IPS-18c (cell line): Measurements from ENCODE around the gene POU3F1.

Experiments used
- H3K4me3 ChIP-seq: 2 replicates; pipeline ENCODE4 v1.7.0; 2013; ENCODE audit warnings: low read depth, mild to moderate bottlenecking, low read length, moderate library complexity; ENCODE audit not compliant: insufficient read depth
- H3K9me3 ChIP-seq: one replicate; pipeline ENCODE4 v1.6.1; 2013; ENCODE audit warnings: mild to moderate bottlenecking, low read length, moderate library complexity; ENCODE audit not compliant: control insufficient read depth, insufficient read depth

The POU3F1 gene

DNA sequence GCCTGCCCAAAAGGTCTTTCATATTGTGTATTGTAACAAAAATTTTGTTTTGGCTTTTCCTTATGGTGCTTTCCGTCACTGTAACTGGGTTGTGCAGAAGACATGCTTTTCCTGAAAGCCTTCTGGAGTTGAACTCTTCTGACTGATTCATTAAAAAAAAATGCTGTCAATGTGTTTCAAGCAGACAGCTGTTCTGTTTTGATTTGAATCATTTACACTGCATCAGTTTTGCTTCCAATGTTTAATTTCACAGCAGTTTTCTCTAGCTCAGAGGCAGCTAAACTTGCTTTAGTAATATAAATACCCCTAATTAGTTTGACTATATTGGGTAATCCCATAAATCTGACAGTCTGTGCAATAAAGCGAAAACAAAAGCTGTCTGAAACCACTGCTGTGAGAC lies 26.2 kb downstream of the POU3F1 start:
- no peak overlapping the region for H3K4me3 ChIP-seq
- no peaks in the 10 kb centered on the region for H3K9me3 ChIP-seq

DNA sequence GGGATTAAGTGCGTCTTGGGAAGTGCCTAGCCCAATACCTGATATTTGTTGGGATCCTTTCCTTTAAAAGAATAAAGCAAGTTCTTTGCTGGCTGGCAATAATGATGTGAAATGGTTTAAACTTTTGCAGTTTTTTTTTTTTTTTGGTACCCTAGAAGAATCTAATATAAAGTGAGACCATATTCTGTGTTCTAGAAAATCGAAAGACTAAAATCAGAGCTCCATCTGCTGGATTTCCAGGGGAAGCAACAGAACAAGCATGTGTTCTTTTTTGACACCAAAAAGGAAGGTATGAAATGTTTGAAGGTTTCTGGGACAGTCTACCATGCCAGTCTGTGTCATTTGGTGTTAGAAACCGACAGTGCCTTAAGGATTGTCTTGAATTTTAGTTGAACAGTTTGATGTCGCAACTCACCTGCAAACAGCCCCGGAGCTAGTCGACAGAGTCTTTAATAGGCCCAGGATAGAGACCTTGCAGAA lies 27.7 kb downstream of the POU3F1 start:
- Histone ChIP-seq H3K4me3 (no peak overlapping the region), H3K9me3 (no peaks in the 10 kb centered on the region)

DNA sequence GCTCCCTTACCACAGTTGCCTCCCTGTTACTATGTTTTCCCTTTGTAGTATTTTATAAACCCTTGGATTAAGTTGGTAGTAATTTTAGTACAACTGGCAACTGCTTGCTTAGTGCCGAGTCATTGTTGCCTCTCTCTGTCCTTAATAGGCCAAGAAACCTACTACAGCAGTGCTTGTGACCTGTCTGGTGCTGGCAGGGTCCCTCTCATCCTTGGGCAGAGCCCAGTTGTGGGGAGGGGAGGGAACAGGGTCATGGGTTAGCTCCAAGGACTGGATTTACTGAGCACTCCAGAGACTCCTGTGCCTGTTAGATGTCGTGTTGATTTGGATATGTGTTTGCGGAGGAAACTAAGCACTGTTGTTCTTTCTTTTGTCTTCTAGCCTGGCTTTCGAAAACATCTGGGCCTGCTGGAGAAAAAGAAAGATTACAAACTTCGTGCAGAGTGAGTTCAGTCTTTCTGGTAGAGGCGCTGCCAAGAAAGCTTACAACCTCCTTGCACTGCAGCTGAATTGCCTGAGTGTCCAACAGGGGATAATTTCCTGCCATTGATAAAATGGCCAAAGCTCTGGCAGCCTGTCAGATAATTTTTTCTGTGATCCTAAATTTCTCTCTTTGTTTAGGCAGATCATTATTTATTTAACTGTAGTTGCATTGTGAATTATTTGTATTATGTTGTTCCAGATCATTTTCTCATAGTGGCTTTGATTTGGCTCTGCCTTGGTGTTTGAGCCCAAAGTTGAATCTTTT lies 30.4 kb downstream of the POU3F1 start:
- H3K4me3 ChIP-seq, result no peak overlapping the region
- H3K9me3 ChIP-seq, result no peaks in the 10 kb centered on the region

DNA sequence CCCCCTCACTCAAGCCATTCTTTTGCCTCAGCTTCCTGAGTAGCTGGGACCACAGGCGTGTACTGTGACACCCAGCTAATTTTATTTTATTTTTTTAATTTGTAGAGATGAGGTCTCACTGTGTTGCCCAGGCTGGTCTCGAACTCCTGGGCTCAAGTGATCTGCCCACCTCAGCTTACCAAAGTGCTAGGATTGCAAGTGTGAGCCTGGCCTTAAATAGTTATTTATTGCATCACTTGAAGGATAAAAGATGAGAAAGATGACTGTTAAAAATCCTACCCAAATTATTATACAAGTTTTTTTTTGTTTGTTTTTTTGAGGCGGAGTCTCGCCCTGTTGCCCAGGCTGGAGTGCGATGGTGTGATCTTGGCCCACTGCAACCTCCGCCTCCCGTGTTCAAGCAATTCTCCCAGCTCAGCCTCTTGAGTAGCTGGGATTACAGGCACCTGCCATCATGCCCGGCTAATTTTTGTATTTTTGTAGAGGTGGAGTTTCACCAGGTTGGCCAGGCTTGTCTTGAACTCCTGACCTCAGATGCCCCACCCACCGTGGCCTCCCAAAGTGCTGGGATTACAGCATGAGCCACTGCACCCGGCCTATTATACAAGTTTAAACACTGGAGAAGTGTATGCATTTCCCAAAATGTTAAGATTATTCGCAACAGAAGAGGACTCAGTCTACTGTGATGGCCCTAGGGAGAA lies 31.7 kb downstream of the POU3F1 start:
- Histone ChIP-seq H3K9me3 (no peaks in the 10 kb centered on the region), H3K4me3 (no peak overlapping the region)

DNA sequence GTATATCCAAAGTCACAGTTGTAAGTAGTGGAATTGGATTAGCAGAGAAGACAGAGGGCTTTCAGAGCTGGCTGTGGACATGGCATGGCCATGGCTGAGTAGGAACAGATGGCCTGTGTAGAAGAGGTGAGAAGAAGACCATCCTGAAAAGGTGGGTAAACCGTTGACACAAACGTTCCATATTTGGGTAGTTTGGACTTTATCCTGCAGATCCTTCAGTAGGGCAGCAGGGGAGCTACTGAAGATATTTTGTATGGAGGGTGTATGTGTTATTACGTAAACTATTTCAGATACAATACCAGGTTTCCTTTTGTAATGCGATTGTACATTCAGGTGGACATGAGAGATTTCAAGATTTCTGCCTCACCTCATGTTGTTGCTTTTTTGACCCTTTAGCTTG lies 32.4 kb downstream of the POU3F1 start:
- H3K4me3 ChIP-seq, result no peak overlapping the region
- no peaks in the 10 kb centered on the region for H3K9me3 ChIP-seq

DNA sequence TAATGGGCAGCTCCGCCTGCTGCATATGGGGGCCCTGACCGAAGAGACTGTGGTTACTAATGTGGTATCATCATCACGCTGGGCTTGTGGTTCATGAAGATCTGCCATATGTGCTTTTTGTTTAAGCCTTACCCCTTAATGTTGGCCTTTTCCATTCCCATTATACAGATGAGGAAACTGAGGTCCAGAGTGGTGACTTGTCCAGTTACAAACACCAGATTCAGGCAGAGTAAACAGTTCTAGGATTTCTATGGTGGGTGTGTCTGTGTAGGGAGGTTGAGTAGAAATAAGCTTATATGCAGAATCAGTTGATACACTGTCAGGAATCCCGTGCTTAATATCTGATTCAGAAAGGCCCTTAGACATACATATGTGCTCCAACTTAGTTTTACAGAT lies 33.4 kb downstream of the POU3F1 start:
- peak overlapping the region; percentile 97 for H3K4me3 ChIP-seq
- no peaks in the 10 kb centered on the region for H3K9me3 ChIP-seq

DNA sequence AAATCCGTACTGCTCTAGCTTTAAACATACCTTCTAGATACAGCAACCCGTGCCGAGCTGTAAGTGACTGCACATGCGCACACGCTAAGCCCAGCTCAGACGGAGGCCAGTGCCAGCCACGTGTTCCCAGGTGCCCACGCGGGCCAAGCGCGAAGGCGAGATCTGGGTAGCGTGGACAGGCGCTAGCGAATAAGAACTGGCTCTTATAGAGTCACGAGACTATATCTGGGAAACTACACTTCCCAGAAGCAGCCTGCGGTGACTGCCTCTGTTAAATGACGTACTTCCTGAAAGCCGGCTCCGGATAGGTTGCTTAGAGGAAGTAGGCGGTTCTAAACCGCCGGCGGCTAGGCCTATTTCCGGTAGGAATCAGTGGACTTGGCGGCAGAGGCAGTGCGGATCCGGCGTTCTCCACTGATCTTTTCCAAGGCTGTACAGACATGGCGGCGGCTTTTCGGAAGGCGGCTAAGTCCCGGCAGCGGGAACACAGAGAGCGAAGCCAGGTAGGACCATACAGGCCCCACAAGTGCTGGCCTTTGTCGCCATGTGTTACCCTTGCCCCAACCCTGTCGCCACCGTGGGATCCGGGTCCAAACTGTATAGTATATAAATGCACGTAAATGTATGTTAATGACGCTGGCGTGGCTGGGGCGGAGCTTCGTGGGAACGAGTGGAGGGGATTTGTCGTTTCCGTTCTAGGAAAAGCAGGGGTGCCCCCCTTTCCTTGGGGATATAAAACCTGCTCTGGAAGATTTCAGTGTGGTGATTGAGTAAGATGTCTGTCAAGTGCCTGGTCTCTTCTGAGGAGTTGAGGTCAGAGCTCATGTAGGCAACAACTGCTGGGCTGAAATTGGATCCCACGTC lies 34.0 kb downstream of the POU3F1 start, which contains the start of gene UTP11:
UTP11 (plus strand) TSS at position 372 of the 864 bp plus-strand sequence; CDS start at position 441, 69 bp downstream.
- H3K9me3 ChIP-seq, result no peaks in the 10 kb centered on the region

DNA sequence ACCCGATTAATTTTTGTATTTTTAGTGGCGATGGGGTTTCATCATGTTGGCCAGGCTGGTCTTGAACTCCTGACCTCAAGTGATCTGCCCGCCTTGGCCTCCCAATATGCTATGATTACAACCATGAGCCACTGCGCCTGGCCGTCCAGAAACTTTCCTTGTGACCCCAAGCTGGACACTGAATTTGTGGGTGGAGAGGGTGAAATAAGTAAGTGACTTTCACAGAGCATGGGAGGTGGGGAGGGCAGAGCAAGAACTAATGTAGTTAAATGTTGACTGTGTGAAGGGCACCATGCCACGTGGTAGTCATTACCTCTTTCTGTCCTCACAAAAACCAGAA lies 36.8 kb downstream of the POU3F1 start:
- H3K9me3 ChIP-seq, result no peaks in the 10 kb centered on the region
- H3K4me3 ChIP-seq, result no peak overlapping the region

More for the DNA sequence above, 34.0 kb downstream of the POU3F1 start, which contains the start of gene UTP11:
- peak within 1 kb of the TSS; percentile 97 for H3K4me3 ChIP-seq

DNA sequence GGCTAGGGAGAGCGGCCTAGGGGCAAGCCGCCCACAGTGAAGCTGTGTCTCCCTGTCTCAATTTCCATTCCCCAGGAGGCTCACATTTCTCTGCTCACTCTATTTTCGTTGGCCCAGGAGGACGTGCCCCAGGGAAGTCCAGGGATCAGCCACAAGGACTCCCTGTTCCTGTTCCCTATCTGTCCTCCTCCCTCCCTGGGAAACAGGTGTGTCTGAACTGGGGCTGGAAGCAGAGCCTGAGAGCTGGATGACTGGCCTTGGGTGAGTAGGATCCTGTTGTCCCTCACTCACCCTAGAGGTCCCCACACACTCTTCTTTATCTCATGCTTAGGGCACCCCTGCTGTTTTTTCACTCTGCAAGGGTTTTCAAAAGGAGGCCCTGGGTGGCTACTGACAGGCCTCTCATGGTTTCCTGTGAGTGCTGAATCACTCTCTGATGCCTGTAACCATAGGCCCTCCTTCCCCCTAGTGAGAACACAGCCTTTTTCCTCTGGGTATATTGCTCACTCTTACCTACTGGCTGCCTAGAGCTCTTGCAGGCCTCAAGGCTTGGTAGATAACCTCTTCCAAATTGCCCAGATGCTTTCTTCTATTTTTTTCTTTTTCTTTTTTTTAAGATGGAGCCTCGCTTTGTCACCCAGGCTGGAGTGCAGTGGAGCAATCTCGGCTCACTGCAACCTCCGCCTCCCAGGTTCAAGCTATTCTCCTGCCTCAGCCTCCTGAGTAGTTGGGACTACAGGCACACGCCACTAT lies 37.3 kb downstream of the POU3F1 start:
- Histone ChIP-seq H3K9me3 (peaks cover 2% of the 10 kb centered on the region), H3K4me3 (no peak overlapping the region)

DNA sequence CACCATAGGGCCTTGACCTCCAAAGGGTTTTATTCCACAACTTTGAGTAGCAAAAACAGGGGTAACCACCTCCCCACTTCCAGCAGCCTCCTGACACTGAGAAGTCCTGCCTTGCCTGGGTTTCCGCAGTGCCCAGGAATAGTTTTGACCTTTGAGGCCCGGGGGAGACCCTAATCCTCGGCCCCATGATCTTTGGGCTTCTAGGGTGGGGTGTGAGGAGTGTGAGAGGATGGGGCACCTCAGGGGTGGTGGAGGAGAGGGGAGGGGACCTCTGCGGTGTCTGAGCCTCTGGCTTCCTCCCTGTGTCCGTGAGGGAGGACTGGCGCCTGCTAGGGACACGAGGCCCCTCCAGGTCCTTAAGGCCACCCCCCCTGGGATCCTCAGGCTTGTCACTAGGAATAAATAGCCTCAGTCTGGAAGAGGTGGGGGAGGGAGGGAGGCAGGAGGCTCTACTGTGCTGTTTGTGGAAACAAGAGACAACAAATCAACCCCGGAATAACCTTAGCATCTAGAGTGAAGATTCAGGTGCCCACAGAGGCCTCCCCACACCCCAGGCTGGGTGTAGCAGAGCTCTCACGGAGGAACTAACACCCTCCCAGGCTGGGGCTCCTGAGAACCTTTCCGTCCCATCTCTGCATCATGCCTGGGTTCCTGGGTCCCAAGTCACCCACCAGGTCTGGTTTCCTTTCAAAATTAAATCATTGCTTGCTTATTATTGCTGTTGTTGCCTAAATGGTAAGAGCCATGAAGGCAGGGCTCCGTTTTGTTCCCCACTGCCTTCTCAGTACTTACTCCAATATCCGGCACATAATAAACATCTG lies 40.4 kb downstream of the POU3F1 start:
- peak overlapping the region; percentile 24; the same call in 1 of the 2 replicates for H3K4me3 ChIP-seq

DNA sequence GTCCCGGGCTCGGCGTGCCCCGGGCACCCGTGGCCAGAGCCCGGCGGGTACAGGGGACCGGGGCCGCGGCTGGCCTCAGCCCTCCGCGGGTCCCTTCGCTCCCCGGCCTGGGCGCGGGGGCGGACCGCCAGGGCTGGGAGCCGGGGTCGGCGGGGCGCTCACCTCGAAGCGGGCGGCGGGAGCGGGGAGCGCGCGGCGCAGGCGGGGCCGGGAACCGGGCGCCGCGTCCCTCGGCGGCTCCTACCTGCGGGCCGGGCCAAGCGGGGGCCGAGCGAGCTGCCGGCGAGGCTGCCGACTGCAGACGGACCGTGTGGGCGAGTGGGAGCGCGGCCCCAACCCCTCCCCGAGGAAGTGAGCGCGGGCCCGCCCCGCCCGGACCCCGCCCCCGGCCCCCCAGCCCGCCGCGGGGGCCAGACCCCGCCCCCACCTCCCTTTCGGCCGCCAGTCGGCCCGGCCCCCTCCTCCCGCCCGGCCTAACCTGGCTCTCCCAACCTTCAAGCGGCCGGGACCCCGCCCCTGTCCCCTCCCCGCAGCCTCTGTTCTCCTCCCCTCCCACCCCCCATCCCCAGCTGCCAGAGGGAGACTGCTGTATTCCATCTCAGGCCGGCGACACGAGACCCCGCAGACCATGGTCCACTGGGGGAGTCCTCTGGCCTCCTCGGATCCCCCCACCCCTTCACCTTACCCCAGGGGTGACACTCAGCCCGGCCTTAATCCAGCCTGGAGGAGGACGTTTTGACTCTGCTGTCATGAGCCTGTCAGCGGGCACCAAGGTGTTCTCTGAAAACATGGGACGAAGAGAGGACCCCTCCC lies 41.2 kb downstream of the POU3F1 start, which contains the start of gene FHL3:
FHL3 (minus strand) TSS at position 320 of the 813 bp plus-strand sequence. CDS start 6,102 bp downstream, outside the sequence.
- Histone ChIP-seq H3K9me3 (peaks cover 2% of the 10 kb centered on the region), H3K4me3 (peak within 1 kb of the TSS; percentile 65)

More for the DNA sequence above, 40.4 kb downstream of the POU3F1 start:
- H3K9me3 ChIP-seq, result peaks cover 2% of the 10 kb centered on the region

DNA sequence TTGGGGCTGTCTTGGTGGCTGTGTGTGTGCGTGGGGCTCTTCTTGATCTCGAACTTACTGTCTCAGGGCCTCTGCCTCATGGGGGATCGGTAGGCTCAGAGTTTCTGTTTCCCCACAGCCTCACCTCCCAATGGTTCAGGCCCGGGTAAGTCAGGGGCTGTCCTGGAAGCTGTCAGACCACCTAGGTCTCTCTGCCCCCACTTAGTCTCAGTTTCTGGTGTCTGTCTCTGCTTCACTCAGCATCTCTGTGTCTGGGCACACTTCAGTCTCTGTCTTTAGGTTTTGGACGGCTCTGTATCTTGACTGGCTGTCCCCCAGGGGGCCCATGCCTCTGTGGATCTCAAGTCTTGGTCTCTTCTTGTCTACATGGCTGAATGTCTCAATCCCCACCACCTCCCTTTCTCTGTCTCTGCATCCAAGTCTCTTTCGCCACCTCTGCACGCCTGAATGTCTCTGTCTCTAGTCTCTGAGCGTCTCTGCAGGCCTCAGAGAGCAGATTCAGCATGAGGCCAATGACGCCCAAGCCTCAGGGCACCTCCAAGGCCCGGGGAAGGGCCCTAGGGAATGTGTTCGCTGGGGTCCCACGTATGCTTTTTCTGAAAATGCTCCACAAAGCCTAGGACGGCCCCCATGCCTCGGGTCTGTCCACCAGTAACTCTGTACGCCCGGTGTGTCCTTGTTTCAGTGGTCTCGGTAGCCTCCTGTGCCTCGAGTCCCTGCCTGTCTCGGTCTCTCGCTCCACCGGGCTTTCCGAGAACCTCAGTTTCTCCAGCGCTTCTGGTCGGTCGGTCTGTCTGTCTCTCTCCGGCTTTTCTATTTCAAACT lies 42.1 kb downstream of the POU3F1 start:
- Histone ChIP-seq H3K4me3 (peak overlapping the region; percentile 65), H3K9me3 (peaks cover 2% of the 10 kb centered on the region)

DNA sequence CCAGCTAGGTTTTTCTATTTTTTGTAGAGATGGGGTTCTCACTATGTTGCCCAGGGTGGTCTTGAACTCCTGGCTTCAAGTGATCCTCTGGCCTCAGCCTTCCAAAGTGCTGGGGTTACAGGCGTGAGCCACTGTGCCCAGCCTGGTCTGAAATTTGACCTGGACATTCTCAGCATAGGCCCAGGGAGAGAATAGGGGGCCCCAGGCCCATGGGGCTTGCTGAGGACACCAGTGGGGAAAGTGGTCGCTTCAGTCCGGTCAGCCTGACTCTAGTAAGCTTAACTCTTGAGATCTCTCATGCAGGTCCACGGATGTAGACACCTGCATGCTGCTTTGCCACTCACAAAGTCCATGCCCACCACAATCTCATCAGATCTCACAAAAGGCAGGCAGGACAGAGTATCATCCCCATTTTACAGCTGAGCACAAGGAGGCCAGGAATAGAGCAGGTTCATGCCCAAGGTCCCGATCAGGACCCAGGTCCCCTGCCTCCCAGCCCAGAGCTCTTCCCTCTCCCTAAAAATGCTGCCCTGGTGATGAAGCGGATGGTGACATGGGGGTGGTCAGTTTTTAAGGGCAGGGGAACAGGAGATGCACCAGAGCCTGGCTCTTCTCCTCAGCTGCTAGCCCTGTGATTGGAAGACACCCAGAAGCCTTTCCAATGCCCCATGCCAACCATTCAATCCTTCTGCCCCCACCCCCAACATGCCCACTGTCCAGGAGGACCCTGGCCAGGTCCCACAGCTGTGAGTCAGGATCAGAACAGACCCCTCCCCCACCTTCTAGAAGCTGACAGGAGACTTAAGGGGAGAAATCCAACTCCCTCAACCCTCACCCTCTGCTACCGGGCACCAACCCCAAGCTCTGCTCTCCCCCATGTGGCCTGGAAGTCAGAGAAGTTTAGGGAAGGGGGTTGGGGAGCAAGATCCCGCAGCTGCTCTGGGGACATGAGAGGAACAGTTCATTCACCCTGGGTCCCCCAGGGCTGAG lies 43.0 kb downstream of the POU3F1 start:
- H3K4me3 ChIP-seq, result peak overlapping the region; percentile 65
- peaks cover 2% of the 10 kb centered on the region for H3K9me3 ChIP-seq
